Non-pigmented ciliary epithelial cell (primary cell): ENCODE measurements around the gene MTA3.
"Not testable (repeated sequence)": the region's sequence is repeated elsewhere in the genome, so short reads cannot be mapped to it uniquely, and the experiment has no call there.

ENCODE experiments used
- DNase-seq: peaks from one replicate; pipeline ENCODE4 v3.0.0-alpha.2; 2010; ENCODE audit warnings: low read depth

MTA3 gene

DNA sequence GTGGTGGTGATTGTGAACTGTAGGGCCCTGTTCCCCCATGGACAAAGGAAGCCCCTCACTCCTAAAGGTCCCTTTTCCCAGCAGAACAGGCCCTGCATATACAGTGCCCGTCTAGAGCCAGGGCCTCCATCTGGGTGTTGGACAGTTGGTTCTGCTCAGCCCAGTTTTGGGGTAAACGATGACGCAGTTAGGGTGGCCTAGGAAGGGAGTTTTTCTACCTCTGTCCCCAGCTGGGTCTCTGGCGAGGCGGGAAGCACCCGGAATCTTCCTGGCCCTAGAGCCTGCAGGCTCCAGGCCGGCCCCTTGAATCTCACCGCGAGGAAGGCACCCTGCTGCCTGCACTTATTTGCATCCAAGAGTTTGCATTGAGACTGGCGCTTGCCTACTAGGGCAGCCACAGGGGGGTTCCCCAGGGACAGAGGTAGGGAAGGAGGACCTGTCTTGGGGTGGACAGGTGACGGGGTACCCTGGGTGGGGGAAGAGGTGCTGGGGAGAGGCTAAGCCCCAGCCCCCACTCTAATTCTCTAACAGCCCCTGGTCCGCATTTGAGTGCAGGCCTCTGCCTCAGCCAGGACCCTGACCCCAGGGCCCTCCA, 529 bp upstream of the MTA3 start:
- no peak for DNase-seq

DNA sequence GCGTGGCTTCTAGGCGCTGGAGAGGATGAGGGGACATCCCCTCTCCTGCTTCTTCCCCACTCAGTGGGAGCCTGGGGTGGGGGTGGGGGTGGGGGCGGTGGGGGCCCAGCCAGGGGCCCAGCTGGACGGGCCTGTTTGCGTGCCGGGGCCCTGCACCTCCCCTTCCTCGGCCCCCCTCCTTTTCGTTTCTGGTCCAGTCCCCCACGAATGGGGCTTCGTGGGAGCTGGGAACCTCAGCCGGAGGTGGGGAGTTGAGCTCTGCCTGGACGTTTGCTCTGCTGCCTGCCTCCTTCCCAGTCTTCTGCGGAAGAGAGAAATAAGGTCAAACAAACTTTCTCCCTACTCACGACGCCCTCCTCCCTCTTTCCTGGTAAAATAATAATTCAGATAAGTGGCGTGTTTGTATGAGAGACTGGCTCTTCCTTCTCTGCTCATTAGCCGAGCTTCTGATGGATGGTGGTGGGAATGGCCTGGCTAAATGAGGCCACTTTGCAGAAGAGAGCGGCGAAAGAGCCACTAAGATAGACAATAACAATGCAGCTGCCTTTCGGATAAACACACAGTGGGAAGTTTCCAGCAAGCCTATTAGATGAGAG, 782 bp downstream of the MTA3 start:
- DNase-seq = no peak

DNA sequence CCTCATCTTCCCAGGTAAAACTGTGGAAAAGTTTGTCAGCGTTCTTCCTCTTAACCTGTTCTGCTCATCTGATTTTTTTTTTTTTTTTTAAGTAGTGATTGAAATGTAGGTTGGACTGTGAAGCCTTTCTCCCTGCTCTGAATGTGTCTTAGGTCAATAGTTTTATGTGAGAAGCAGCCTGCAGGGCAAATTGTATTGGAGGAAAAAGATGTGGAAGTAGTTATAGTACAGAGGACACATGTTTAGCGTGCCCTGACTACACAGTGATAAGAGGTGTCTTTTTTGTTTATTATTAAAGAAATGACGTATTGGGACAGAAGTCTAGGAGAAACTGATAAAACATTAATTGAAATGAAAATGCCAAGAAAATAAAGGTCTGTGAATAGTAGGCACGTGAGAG, 1.5 kb downstream of the MTA3 start:
- no peak for DNase-seq

DNA sequence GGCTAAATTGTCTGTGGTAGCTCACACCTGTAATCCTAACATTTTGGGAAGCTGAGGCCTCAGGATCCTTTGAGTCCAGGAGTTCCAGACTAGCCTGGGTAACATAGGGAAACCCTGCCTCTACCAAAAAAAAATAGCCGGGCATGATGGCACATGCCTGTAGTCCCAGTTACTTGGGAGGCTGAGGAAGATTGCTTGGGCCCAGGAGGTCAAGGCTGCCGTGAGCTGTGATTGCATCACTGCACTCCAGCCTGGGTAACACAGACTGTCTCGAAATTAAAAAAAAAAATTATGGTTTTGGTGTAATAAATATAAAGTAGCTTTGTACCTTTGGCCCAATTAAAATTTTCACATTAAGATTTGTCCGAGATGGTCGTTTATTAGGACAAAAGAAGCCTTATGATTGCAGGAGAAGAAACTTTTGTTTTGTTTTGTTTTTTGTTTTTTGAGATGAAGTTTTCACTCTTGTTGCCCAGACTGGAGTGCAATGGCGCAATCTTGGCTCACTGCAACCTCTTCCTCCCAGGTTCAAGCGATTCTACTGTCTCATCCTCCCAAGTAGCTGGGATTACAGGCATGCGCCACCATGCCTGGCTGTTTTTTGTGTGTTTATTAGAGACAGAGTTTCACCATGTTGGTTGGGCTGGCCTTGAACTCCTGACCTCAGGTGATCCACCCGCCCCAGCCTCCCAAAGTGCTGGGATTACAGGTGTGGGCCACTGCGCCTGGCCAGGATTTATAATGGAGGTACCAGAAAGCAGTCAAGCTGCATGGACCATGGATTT, 4.1 kb downstream of the MTA3 start:
- DNase-seq = no peak

GRCh38 chr2:42573256-42573655, 4.8 kb downstream of the MTA3 start:
- DNase-seq = no peak

- no peak for DNase-seq
Measured at GRCh38 chr2:42575458-42576064, 7.1 kb downstream of the MTA3 start.

DNA sequence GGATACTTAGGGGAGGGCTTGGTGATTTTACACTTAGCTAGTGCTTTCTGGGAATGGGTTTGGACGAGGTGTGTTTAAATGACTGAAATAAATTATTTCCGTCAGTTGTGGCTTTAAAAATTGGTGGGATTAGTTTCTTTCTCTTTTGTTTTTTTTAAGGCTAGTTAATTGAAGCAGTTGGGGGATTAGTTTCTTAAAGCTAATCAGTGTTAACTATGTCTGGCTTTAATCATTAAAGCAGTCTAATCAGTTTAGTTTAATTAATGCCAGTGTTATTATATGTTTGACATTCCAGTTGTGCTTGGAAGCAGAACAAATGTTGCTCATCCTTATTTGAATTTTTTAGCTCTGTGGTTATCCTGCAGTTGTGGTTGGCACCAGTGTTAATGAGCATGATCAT, 10.2 kb downstream of the MTA3 start:
- no peak for DNase-seq

- DNase-seq = no peak
Measured at GRCh38 chr2:42581257-42581656, 12.8 kb downstream of the MTA3 start.

DNA sequence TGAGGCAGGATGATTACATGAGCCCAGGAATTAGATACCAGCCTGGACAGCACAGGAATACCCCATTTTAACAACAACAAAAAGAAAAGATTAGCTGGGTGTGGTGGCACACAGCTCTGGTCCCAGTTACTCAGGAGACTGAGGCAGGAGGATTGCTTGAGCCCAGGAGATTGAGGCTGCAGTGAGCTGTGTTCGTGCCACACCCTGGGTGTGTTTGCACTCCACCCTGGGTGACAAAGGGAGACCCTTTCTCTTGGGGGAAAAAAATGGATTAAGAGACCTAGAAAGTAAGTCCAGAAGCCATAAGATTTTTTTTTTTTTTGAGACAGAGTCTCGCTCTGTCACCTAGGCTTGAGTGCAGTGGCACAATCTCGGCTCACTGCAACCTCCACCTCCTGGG, 16.2 kb downstream of the MTA3 start:
- not testable (repeated sequence) for DNase-seq

DNA sequence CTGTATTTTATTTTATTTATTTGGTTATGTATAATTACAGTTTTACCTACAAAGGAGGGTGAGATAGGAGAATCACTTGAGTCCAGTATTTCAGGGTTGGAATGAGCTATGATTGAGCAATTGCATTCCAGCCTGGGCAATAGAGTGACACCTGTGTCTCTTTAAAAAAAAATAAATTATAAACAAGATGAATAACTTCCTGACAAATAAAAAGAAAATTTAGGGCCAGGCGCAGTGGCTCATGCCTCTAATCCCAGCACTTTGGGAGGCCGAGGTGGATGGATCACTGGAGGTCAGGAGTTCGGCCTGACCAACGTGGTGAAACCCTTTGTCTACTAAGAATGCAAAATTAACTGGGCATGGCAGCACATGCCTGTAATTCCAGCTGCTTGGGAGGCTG, 17.3 kb downstream of the MTA3 start:
- no peak for DNase-seq

DNA sequence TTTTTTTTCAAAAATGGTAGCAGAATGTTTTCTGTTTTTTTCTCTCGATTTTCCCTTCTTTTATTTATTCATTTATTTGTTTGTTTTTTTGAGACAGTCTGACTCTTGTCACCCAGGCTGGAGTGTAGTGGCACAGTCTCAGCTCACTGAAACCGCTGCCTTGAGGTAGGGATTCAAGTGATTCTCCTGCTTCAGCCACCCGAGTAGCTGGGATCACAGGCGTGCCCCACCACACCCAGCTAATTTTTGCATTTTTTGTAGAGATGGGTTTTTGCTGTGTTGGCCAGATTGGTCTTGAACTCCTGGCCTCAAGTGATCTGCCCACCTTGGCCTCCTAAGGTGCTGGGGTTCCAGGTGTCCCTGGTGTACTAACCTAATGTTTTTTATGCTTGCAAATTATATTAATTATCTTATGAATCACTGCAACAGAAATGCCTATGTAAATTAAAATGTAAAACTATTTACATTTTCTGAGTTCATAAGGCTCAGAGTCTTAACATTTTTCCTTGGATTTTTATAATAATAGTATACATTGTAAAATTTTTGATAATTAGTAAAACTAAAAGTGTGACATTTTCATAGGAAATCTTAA, 19.2 kb downstream of the MTA3 start:
- no peak for DNase-seq

DNA sequence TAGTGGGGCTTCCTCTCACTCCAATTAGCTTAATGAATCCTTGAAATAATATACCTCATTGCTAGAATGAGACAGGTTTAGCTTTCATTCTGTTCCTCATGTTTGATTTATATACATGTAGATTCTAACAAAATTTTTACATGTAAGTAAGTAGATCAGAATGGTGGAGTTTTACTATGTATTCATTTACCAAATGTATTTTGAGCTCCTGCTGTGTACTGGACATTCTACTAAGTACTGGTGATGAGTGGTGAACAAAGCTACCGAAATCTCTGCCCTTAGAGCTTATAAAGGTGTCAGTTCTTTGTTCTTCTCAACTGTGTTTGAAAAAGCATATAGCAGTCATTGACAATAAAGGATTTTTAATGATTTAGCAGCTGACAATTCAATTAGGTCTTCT, 19.7 kb downstream of the MTA3 start:
- DNase-seq = no peak

DNA sequence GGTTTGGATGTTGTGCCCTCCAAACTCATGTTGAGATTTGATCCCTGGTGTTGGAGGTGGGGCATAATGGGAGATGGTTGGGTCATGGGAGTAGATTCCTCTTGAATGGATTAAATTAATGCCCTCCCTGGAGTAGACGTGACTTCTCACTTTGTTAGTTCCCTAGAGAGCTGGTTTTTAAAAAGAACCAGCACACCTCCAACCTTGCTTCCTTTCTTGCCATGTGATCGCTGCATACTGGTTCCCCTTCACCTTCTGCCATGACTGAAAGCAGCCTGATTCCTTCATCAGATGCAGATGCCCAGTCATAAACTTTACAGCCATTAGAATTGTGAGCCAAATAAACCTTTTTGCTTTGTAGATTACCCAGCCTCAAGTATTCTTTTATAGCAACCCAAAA, 21.7 kb downstream of the MTA3 start:
- DNase-seq = no peak

- DNase-seq = no peak
Measured at GRCh38 chr2:42593282-42593681, 24.9 kb downstream of the MTA3 start.

GRCh38 chr2:42598656-42599055, 30.2 kb downstream of the MTA3 start:
- no peak for DNase-seq

- no peak for DNase-seq
Measured at GRCh38 chr2:42601076-42601475, 32.6 kb downstream of the MTA3 start.

DNA sequence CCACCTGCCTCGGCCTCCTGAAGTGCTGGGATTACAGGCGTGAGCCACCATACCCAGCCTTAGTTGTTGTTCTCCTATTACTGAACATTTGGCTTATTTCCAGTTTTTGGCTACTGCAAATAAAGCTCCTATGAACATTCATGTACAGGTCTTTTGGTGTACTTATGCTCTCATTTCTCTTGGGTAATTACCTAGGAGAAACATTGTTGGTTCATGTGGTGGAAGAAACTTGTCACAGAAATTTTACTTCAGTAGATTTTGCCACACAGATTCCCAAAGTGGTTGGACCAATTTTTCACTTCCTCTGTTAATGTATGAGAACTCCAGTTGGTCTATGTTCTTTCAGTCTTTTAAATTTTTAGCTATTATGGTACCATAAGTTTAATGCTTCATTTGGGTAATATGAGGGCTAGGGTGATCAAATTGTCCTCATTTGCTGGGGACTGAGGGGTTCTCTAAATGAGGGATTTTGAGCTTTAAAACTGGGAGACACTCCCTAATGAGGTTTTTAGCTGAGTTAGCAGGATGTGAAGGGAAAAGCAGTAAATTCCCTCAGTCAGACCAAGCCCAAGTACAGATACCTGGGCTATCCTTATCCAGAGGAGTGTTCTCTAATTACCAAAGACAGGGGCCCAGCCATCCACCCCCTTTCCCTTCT, 33.9 kb downstream of the MTA3 start:
- DNase-seq = no peak

- DNase-seq = no peak
Measured at GRCh38 chr2:42602876-42603219, 34.4 kb downstream of the MTA3 start.

GRCh38 chr2:42604341-42604867, 36.0 kb downstream of the MTA3 start:
- DNase-seq = not testable (repeated sequence)

DNA sequence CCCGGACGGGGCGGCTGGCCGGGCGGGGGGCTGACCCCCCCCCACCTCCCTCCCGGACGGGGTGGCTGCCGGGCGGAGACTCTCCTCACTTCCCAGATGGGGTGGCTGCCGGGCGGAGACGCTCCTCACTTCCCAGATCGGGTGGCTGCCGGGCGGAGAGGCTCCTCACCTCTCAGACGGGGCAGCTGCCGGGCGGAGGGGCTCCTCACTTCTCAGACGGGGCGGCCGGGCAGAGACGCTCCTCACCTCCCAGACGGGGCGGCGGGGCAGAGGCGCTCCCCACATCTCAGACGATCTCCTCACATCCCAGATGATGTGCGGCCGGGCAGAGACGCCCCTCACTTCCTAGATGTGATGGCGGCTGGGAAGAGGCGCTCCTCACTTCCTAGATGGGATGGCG, 37.7 kb downstream of the MTA3 start:
- not testable (repeated sequence) for DNase-seq

DNA sequence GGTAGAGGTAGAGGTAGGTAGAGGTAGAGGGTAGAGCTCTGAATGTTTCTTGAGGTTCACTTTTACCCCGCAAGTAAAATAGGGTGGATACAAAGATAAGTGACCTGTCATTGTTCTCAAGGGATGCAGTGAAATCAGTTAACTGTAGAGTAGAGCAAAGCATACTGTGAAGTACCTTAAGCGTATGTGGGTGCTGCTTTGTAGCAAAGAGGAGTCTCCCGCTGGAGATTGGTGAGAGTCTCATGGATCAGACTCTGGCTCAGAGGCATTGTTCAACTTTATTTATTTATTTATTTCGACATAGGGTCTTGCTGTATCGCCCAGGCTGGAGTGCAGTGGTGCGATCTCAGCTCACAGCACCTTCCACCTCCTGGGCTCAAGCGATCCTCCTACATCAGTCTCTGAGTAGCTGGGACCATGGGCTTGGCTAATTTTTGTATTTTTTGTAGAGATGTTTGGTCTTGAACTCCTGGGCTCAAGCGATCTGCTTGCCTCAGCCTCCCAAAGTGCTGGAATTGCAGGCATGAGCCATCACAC, 38.7 kb downstream of the MTA3 start:
- no peak for DNase-seq
